Measurements from ENCODE around the gene PTRH2. TPM values are rescaled to one million over a fixed set of nuclear protein-coding genes. Genes with fewer than 3 reads are reported as not detected.

PTRH2 gene
- total RNA-seq, 2 donors from 2014 or later = 15.3 to 15.5 TPM

DNA sequence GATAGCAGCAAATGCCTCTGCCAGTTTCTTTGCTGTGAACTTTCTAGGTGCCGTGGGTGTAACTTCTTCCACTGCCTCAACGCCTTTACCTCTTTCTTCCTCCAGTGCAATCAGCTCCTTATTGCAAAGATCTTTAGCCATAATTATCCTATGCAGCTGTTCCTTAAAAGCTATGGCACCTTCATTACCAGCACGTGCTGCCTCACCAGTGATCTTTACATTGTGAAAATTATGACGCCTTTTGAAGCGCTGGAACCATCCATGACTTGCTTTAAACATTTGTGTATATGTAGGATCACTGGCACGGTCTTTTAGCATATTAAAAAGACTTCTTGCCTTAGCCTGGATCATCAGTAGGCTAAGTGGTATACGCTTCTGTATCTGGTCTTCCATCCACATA, 8.0 kb downstream of the PTRH2 start:
- 96% methylated on average over 7 of the region's 7 CpGs for WGBS, 2 donors
- no peaks in the 10 kb centered on the region for H3K27me3 ChIP-seq
- no peaks in the 10 kb centered on the region for H3K9me3 ChIP-seq
- no peak overlapping the region for H3K27ac ChIP-seq
- peaks cover 0 to 17% of the 10 kb centered on the region in 2 donors for H3K36me3 ChIP-seq (replicated peaks in 1 of 2; ENCODE audit: insufficient read depth in 1 of 2, low read depth in 2 of 2)
- TF ChIP-seq, protein P1, sequence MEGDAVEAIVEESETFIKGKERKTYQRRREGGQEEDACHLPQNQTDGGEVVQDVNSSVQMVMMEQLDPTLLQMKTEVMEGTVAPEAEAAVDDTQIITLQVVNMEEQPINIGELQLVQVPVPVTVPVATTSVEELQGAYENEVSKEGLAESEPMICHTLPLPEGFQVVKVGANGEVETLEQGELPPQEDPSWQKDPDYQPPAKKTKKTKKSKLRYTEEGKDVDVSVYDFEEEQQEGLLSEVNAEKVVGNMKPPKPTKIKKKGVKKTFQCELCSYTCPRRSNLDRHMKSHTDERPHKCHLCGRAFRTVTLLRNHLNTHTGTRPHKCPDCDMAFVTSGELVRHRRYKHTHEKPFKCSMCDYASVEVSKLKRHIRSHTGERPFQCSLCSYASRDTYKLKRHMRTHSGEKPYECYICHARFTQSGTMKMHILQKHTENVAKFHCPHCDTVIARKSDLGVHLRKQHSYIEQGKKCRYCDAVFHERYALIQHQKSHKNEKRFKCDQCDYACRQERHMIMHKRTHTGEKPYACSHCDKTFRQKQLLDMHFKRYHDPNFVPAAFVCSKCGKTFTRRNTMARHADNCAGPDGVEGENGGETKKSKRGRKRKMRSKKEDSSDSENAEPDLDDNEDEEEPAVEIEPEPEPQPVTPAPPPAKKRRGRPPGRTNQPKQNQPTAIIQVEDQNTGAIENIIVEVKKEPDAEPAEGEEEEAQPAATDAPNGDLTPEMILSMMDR (IDR thresholded peaks at IDR 0.05) = no peak
- no peak for TF ChIP-seq POLR2A (IDR thresholded peaks at IDR 0.05)
- intact Hi-C loops (cut with DNase I) = no loop called here
- ATAC-seq (no peak), DNase-seq (no peak)
- peaks cover 9% of the 10 kb centered on the region for H3K4me1 ChIP-seq
- H3K4me3 ChIP-seq = no peak overlapping the region

DNA sequence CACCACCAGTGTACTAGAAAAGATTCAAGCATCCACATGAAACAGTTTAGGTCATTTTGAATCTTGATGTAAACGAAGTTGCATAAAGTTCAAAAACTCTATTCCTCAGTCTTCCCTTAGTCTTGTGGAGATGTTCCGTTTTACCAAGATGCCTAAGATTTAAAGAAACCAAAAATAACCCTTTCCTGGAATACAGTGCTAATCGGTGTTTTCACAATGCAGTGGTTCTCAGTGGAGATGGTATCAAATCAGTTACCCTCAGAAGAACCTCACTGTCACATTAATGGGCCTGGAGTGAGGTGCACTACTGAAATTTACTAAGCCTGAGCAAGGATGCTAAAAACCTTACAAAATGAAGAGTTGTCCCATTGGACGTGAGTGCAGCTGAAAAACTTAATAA, 9.1 kb downstream of the PTRH2 start:
- H3K9me3 ChIP-seq = no peaks in the 10 kb centered on the region
- H3K4me3 ChIP-seq = no peak overlapping the region
- H3K27me3 ChIP-seq = no peaks in the 10 kb centered on the region
- WGBS, 2 donors = 77 to 81% methylated on average over 4 of the region's 4 CpGs
- peaks cover 0 to 25% of the 10 kb centered on the region in 2 donors for H3K36me3 ChIP-seq (replicated peaks in 1 of 2; ENCODE audit: insufficient read depth in 1 of 2, low read depth in 2 of 2)
- DNase-seq = no peak
- intact Hi-C loops (cut with DNase I) = no loop called here
- no peak for ATAC-seq
- TF ChIP-seq, protein P1 (IDR thresholded peaks at IDR 0.05) = no peak
- TF ChIP-seq POLR2A (IDR thresholded peaks at IDR 0.05) = no peak
- no peak overlapping the region for H3K27ac ChIP-seq
- H3K4me1 ChIP-seq = peaks cover 9% of the 10 kb centered on the region

DNA sequence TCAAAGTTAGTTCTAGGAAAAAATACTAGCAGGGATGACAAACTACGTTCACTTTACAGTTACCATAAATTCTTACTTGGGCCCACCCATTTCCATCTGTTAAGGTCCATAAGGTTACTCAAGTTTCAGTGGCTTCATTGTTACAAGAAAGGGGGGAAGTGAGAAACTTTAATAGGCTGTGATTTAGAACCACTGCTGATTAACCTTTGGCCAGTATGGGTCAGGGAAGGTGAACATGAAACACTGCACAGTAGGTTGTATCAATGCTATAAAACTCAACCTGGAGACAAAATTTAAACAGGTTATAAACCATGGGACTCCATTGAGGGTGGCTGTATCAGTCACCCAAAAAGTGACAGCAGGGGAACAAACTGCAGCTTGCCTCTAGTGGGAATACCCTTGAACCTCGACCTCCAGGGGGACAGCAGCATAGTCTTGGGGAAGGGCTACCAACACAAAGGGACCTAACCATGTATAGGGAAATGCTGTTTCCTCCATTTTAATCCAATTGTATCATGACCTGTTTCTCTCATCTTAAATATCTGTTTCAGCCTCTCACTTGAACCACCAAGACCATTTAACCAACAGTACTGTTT, 10.4 kb downstream of the PTRH2 start:
- H3K4me3 ChIP-seq = no peak overlapping the region
- TF ChIP-seq POLR2A (IDR thresholded peaks at IDR 0.05) = no peak
- TF ChIP-seq, protein P1 (IDR thresholded peaks at IDR 0.05) = no peak
- no peak overlapping the region for H3K27ac ChIP-seq
- H3K4me1 ChIP-seq = no peaks in the 10 kb centered on the region
- H3K27me3 ChIP-seq = no peaks in the 10 kb centered on the region
- no peak for DNase-seq
- peaks cover 0 to 29% of the 10 kb centered on the region in 2 donors for H3K36me3 ChIP-seq (replicated peaks in 1 of 2; ENCODE audit: insufficient read depth in 1 of 2, low read depth in 2 of 2)
- no peak for ATAC-seq
- H3K9me3 ChIP-seq = no peaks in the 10 kb centered on the region
- 86 to 95% methylated on average over 2 of the region's 2 CpGs for WGBS, 2 donors
- intact Hi-C loops (cut with DNase I) = no loop called here

DNA sequence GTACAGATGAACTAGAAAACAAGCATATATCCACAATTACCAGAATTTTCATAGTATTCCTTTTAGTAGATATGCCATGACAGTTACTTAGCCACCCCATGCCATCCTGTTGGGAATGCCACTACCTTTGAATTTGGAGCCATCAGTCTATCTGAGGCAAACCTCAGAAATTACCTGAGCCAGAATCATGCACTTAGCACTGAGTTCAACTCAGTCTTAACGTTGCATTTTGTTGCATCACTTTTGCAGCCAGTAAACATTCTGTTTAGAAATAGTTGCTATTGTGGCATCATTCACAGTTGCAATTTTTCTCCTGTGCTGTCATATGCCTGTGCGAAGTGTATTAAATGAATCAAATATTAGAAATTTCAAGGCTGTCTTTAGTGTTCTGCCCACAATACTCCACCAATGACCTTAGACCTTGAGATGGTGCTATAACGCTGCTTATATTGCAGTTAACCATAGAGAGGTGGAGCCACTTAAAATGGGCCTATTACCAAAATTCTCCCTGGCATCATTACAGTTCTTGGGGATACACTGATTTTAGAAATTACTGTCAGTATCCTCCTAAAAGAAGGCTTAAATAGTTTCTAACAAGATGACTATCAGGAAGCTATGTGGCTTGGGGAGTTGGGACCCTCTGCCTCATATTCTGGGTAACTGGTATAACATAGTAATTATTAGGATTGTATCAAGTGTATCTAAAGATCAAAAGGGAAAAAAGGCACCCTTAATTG, 11.1 kb downstream of the PTRH2 start:
- no peak for DNase-seq
- WGBS, 2 donors = 47 to 60% methylated on average over 3 of the region's 3 CpGs
- Histone ChIP-seq H3K4me1 (no peaks in the 10 kb centered on the region), H3K36me3 (replicated peaks in 1 of 2; ENCODE audit: insufficient read depth in 1 of 2, low read depth in 2 of 2) (peaks cover under 1 to 30% of the 10 kb centered on the region in 2 donors), H3K27me3 (no peaks in the 10 kb centered on the region), H3K9me3 (no peaks in the 10 kb centered on the region), H3K27ac (no peak overlapping the region), H3K4me3 (no peak overlapping the region)
- TF ChIP-seq, protein P1 (IDR thresholded peaks at IDR 0.05) = no peak
- TF ChIP-seq POLR2A (IDR thresholded peaks at IDR 0.05) = no peak
- intact Hi-C loops (cut with DNase I) = no loop called here
- ATAC-seq = no peak
